Heart right ventricle (tissue), 16 donors: Measurements from ENCODE around the gene SNX8. TPM values are rescaled to one million over a fixed set of nuclear protein-coding genes. Genes with fewer than 3 reads are reported as not detected.

Experiments
- ATAC-seq, 8 donors: fragments of 200-7000 bp; cut with Tn5 transposase; one replicate each; pipeline ENCODE4 v1.9.1; 2020; ENCODE audit warnings: mild to moderate bottlenecking in 8 of 8, moderate library complexity in 8 of 8, moderate number of reproducible peaks in 1 of 8
- DNase-seq, 2 donors: peaks; one replicate each; pipeline ENCODE4 v3.0.0-alpha.2; 2020
- H3K27ac ChIP-seq, 10 donors: fragments of 200-600 bp; sonication (generic) in 2 of 10; one replicate each; pipeline versions ENCODE4 v1.5.0 to v1.8.0; 2020 to 2022; ENCODE audit warnings: mild to moderate bottlenecking in 3 of 10
- H3K27me3 ChIP-seq, 7 donors: fragments of 200-600 bp; one replicate each; pipeline ENCODE4 v1.8.0; 2021 to 2022; ENCODE audit warnings: mild to moderate bottlenecking in 2 of 7
- H3K36me3 ChIP-seq, 9 donors: fragments of 200-600 bp; sonication (generic) in 1 of 9; one replicate each; pipeline versions ENCODE4 v1.5.0 to v1.8.0; 2020 to 2022; ENCODE audit warnings: mild to moderate bottlenecking in 2 of 9
- H3K4me1 ChIP-seq, 9 donors: fragments of 200-600 bp; sonication (generic) in 1 of 9; one replicate each; pipeline versions ENCODE4 v1.5.0 to v1.8.0; 2020 to 2022; ENCODE audit warnings: mild to moderate bottlenecking in 4 of 9
- H3K4me3 ChIP-seq, 10 donors: fragments of 200-600 bp; sonication (generic) in 2 of 10; one replicate each; pipeline versions ENCODE4 v1.5.0 to v1.8.0; 2020 to 2022; ENCODE audit warnings: mild to moderate bottlenecking in 7 of 10, moderate library complexity in 2 of 10
- H3K9me3 ChIP-seq, 11 donors: fragments of 200-600 bp in 10 of 11; sonication (generic) in 2 of 11; one replicate each; pipeline versions ENCODE4 v1.5.0 to v1.8.0; 2013 to 2022; ENCODE audit warnings: mild to moderate bottlenecking in 2 of 11, control low read depth in 1 of 11, moderate library complexity in 1 of 11
- WGBS, 2 donors: extraction: QIAGEN DNeasy Blood & Tissue Kit; methylation state at CpG; one replicate each; pipeline ENCODE4 v1.1.7; 2013; ENCODE audit warnings: inconsistent platforms in 1 of 2; 5-methylcytosine and 5-hydroxymethylcytosine counted together
- intact Hi-C, 10 donors: fragments of 100-400 bp; cut with DNase I; formaldehyde crosslinking; loops; one replicate each; pipeline versions ENCODE4 v1.11.1 to v1.14.2; 2022
- polyA plus RNA-seq, 2 donors: library from polyadenylated mRNA; stranded (reverse); fragments of 200-250 nt; gene quantifications; one replicate each; pipeline ENCODE4 v1.2.3, GENCODE V29; 2013
- total RNA-seq, 10 donors: library from RNA; stranded (reverse); fragmentation: NEBNext Ultra II Directional in 3 of 10; extraction: Animal tissue kit (Norgen Biotek cat#: 25700) in 3 of 10; gene quantifications; one replicate each; pipeline versions ENCODE4 v1.2.1 to v1.2.4, GENCODE V29; 2021 to 2023
- TF ChIP-seq, protein P1 (sequence below), 9 donors: fragments of 200-600 bp; sonication (generic) in 2 of 9; IDR thresholded peaks; one replicate each; pipeline versions ENCODE4 v1.5.0 to v1.8.0; 2021 to 2022; ENCODE audit warnings: antibody characterized with exemption in 9 of 9, mild to moderate bottlenecking in 5 of 9, moderate library complexity in 1 of 9
- donor health status: Arrhythmogenic right ventricular cardiomyopathy.
- donor health status: ischemic (EF 13 %, LVEDD 7.1; RV severe dilation, severe dysfunction).
- donor health status: healthy with polysubstance abuse.
- donor health status: DM: no; HTN: yes; CAD: no.
- donor health status: DM: no; HTN: no; CAD: no.
- donor health status: ischemic (EF 25% LVEDD 6.9; RV normal size, moderate dysfunction).
- donor health status: ischemic (EF 25% LVEDD 5.7; RV mildly dilated, moderate dysfunction).
- donor health status: healthy.
- donor health status: DM: yes; HTN: yes; CAD: no.
- donor health status: Ischemic cardiomyopathy.
- donor health status: ischemic (EF 35%, LVEDD 5.7; RV mildly dilated, moderate dysfunction).
- donor health status: nonischemic (EF 11% LVEDD 7.7; RV severe dilation, severe dysfunction).
- donor health status: DM: yes; HTN: yes; CAD: no.
- donor health status: PGD.
- donor health status: ischemic (EF 29% LVEDD 5.4; RV normal size, mild dysfunction).
- donor health status: nonischemic (EF 23%, LVEDD 6.1; RV moderate dilation, normal function).

Gene SNX8
- total and polyA plus RNA-seq, 12 donors = 14.7 to 31.8 (median 20.4) TPM

DNA sequence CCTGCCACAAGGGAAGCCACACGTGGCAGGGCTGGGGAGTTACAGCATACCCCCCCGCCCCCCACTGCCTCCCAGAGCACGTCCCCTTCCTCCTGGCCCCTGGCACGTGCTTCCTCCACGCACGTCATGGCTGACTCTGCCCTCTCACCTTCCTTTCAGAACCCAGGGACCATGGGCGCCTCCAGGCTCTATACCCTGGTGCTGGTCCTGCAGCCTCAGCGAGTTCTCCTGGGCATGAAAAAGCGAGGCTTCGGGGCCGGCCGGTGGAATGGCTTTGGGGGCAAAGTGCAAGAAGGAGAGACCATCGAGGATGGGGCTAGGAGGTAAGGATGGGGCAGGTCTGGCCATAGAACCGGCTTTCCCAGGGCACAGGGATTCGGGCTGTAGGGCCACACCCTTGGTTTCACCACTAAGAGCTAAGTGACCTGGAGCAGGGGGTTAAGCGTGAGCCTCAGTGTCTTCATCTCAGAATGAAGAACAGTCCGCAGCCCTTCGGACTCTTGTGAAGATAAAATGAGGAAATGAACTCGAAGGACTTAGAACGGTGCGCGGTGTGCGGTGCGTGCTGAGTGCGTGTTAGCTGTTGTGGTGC lies 69.7 kb downstream of the SNX8 start:
- ATAC-seq = no peak
- 89 to 92% methylated on average over 25 of the region's 25 CpGs for WGBS, 2 donors
- peaks cover 0 to 6% (median 0%) of the 10 kb centered on the region in 9 donors for H3K36me3 ChIP-seq
- no peaks in the 10 kb centered on the region for H3K9me3 ChIP-seq
- no peak for DNase-seq
- intact Hi-C loops = loop anchor here in 1 of 10 donors (10.0 kb wide), 1 partner anchor 70 kb away; the partner anchor contains the start of gene SNX8
- H3K4me1 ChIP-seq = peaks cover 0 to 57% (median 32%) of the 10 kb centered on the region in 9 donors
- H3K27ac ChIP-seq = no peak overlapping the region
- TF ChIP-seq, protein P1, sequence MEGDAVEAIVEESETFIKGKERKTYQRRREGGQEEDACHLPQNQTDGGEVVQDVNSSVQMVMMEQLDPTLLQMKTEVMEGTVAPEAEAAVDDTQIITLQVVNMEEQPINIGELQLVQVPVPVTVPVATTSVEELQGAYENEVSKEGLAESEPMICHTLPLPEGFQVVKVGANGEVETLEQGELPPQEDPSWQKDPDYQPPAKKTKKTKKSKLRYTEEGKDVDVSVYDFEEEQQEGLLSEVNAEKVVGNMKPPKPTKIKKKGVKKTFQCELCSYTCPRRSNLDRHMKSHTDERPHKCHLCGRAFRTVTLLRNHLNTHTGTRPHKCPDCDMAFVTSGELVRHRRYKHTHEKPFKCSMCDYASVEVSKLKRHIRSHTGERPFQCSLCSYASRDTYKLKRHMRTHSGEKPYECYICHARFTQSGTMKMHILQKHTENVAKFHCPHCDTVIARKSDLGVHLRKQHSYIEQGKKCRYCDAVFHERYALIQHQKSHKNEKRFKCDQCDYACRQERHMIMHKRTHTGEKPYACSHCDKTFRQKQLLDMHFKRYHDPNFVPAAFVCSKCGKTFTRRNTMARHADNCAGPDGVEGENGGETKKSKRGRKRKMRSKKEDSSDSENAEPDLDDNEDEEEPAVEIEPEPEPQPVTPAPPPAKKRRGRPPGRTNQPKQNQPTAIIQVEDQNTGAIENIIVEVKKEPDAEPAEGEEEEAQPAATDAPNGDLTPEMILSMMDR (IDR thresholded peaks at IDR 0.05) = no peak
- H3K4me3 ChIP-seq = no peak overlapping the region
- H3K27me3 ChIP-seq = no peaks in the 10 kb centered on the region

DNA sequence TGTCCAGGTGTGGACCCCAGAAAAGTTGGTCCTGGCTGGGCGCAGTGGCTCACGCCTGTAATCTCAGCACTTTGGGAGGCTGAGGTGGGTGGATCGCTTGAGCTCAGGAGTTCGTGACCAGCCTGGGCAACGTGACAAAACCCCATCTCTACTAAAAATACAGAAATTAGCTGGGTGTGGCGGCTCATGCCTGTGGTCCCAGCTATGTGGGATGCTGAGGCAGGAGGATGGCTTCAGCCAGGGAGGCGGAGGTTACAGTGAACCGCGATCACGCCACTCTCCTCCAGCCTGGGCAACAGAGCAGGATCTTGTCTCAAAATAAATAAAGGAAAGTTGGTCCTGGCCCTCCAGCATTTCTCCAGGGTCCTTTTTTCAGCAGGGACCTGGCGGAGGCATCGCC lies 70.8 kb downstream of the SNX8 start:
- intact Hi-C loops = loop anchor here in 1 of 10 donors (10.0 kb wide), 1 partner anchor 71 kb away; the partner anchor contains the start of gene SNX8
- H3K27me3 ChIP-seq = no peaks in the 10 kb centered on the region
- DNase-seq = no peak
- H3K4me3 ChIP-seq = no peak overlapping the region
- H3K9me3 ChIP-seq = no peaks in the 10 kb centered on the region
- WGBS, 2 donors = 82 to 90% methylated on average over 12 of the region's 12 CpGs
- no peak for ATAC-seq
- peaks cover 0 to 16% (median 2%) of the 10 kb centered on the region in 9 donors for H3K36me3 ChIP-seq
- TF ChIP-seq, protein P1 (IDR thresholded peaks at IDR 0.05) = no peak
- no peak overlapping the region for H3K27ac ChIP-seq
- peaks cover 0 to 46% (median 21%) of the 10 kb centered on the region in 9 donors for H3K4me1 ChIP-seq

DNA sequence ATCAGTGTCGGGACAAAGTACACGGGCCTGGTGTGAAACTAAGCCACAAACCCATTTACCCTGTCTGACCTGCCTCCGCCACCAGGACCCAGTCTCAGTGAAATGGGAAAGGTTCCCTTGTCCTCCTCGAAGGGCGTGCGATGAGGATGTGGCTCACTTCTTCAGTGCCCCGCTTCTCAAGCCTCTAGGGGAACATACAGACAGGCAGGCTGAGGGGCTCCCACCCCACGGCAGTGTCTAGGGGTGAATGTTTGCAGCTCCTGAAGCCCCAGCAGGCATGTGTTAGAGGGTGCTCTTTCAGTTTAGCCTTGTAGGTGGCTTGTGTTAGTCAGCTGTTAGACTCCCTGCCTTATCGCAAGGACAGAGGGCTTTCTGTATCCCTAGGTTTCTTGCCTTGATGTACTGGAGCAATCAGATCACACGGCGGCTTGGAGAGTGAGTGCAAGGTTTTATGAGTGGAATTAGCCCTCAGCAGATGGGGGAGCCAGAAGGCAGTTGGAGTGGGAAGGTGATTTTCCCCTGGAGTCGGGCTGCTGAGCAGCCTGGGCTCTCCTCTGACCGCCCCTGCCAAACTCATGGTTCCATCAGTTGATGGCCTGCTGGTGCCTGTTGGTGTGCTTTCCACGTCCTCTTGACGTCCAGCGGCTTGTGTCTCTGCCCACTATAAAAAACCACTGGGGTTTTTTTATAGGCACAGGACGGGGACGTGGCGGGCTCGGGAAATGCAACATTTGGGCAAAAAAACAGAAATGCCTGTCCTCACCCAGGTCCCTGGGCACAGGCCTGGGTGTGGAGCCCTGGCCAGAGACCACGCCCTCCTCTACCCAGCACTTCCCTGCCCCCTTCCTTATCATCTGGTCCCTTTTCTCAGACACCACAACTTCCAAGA lies 71.5 kb downstream of the SNX8 start:
- H3K4me1 ChIP-seq = peaks cover 0 to 46% (median 20%) of the 10 kb centered on the region in 9 donors
- peaks cover 0 to 23% (median 5%) of the 10 kb centered on the region in 9 donors for H3K36me3 ChIP-seq
- H3K9me3 ChIP-seq = no peaks in the 10 kb centered on the region
- H3K4me3 ChIP-seq = peak overlapping the region; percentile 86 to 99 (median 96)
- H3K27ac ChIP-seq = peak overlapping the region in 8 of 10 donors; percentile 70 to 89 (median 77)
- ATAC-seq (peak in 4 of 8 donors; percentile 8 to 25 (median 13)), DNase-seq (no peak)
- intact Hi-C loops = loop anchor here in 1 of 10 donors (10.0 kb wide), 1 partner anchor 72 kb away; the partner anchor contains the start of gene SNX8
- TF ChIP-seq, protein P1 (IDR thresholded peaks at IDR 0.05) = no peak
- WGBS, 2 donors = 16 to 19% methylated on average over 21 of the region's 21 CpGs
- H3K27me3 ChIP-seq = no peaks in the 10 kb centered on the region
